ENCODE results near the gene LRPAP1.
"Not testable (repeated sequence)": the region's sequence is repeated elsewhere in the genome, so short reads cannot be mapped to it uniquely, and the experiment has no call there.

LRPAP1 gene

GRCh38 chr4:3458371-3458770, 73.9 kb downstream of the LRPAP1 start:
- DNase-seq (ENCODE audit: low read depth, low spot score) = no peak
- H3K4me3 ChIP-seq (ENCODE audit: low read depth, low read length) = no peak overlapping the region
- TF ChIP-seq, protein P1, sequence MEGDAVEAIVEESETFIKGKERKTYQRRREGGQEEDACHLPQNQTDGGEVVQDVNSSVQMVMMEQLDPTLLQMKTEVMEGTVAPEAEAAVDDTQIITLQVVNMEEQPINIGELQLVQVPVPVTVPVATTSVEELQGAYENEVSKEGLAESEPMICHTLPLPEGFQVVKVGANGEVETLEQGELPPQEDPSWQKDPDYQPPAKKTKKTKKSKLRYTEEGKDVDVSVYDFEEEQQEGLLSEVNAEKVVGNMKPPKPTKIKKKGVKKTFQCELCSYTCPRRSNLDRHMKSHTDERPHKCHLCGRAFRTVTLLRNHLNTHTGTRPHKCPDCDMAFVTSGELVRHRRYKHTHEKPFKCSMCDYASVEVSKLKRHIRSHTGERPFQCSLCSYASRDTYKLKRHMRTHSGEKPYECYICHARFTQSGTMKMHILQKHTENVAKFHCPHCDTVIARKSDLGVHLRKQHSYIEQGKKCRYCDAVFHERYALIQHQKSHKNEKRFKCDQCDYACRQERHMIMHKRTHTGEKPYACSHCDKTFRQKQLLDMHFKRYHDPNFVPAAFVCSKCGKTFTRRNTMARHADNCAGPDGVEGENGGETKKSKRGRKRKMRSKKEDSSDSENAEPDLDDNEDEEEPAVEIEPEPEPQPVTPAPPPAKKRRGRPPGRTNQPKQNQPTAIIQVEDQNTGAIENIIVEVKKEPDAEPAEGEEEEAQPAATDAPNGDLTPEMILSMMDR (IDR thresholded peaks at IDR 0.05; ENCODE audit: insufficient read depth, low read length, missing control alignments) = no peak
- ChIA-PET POLR2A (no interaction called here), CTCF (interaction anchor here (1.5 kb wide), 1 partner anchor 112 kb away, joined by 5 read pairs; no protein-coding TSS in a partner anchor)

DNA sequence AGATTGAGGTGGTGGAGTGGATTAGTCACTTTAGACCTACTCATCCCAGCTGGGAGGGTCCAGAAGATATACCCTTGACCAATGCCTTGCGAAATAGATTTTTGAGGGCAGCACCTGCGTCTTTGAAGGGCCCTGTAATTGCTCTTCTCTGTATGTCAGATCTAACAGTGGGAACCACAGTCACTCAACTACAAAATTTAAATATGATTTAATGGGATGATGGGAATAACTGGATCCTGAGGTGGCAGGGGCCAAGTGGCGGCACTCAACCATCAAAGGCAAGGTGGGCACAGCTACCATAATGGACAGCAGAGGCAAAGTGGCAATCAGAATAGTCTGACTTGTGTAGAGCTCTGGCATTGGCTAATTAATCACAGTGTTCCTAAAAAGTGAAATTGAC, 76.6 kb downstream of the LRPAP1 start:
- DNase-seq (ENCODE audit: low read depth, low spot score); POLR2A ChIA-PET; H3K4me3 ChIP-seq (ENCODE audit: low read depth, low read length): not testable (repeated sequence)
- CTCF ChIA-PET = interaction anchor here (1.6 kb wide), 1 partner anchor 109 kb away, joined by 9 read pairs; no protein-coding TSS in a partner anchor
